Measurements from ENCODE around the gene GRIA1.

DNA sequence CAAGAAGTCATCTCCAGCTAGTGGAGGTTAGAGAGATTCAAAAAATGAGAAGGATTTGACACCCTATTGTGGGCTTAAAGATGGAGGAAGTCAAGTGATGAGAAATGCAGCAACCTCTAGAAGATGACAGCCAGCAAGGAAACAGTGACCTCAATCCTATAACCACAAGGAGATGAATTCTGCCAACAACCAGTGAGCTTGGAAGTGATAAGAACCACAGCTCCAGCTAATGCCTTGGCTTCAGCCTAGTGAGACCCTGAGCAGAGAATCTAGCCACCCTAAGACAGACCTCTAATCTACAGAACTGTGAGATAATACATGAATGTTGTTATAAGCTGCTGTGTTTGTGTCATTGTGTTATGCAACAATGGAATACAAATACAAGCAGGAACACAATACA lies 262.4 kb downstream of the GRIA1 start:
- TF ChIP-seq, protein P1, sequence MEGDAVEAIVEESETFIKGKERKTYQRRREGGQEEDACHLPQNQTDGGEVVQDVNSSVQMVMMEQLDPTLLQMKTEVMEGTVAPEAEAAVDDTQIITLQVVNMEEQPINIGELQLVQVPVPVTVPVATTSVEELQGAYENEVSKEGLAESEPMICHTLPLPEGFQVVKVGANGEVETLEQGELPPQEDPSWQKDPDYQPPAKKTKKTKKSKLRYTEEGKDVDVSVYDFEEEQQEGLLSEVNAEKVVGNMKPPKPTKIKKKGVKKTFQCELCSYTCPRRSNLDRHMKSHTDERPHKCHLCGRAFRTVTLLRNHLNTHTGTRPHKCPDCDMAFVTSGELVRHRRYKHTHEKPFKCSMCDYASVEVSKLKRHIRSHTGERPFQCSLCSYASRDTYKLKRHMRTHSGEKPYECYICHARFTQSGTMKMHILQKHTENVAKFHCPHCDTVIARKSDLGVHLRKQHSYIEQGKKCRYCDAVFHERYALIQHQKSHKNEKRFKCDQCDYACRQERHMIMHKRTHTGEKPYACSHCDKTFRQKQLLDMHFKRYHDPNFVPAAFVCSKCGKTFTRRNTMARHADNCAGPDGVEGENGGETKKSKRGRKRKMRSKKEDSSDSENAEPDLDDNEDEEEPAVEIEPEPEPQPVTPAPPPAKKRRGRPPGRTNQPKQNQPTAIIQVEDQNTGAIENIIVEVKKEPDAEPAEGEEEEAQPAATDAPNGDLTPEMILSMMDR (IDR thresholded peaks at IDR 0.05 in 2 of 3, conservative IDR thresholded peaks at IDR 0.05 in 1 of 3; ENCODE audit: control insufficient read depth in 2 of 3, extremely low read depth in 1 of 3, insufficient read depth in 1 of 3, low read depth in 3 of 3, low read length in 3 of 3) = no peak
- no peak for TF ChIP-seq ZNF274 (IDR thresholded peaks at IDR 0.05; ENCODE audit: insufficient read depth, insufficient read length)
- TF ChIP-seq ATF3 (IDR thresholded peaks at IDR 0.05; ENCODE audit: borderline replicate concordance, extremely low read depth, low read depth, low read length) = no peak
- TF ChIP-seq CBFB (IDR thresholded peaks at IDR 0.05; ENCODE audit: low read depth) = no peak
- TF ChIP-seq CBX3 (IDR thresholded peaks at IDR 0.05; ENCODE audit: borderline replicate concordance, low read depth) = no peak

Measured in GM12878 (cell line).